Activated T-cell treated with anti-CD3 and anti-CD28 coated beads for 1 hour (primary cell): ENCODE measurements around the gene RPS6KA5.
"Not testable (repeated sequence)": the region's sequence is repeated elsewhere in the genome, so short reads cannot be mapped to it uniquely, and the experiment has no call there.

Experiments
- DNase-seq: peaks from one replicate; pipeline ENCODE4 v3.0.0-alpha.2; 2020; ENCODE audit warnings: low read depth

RPS6KA5 gene

DNA sequence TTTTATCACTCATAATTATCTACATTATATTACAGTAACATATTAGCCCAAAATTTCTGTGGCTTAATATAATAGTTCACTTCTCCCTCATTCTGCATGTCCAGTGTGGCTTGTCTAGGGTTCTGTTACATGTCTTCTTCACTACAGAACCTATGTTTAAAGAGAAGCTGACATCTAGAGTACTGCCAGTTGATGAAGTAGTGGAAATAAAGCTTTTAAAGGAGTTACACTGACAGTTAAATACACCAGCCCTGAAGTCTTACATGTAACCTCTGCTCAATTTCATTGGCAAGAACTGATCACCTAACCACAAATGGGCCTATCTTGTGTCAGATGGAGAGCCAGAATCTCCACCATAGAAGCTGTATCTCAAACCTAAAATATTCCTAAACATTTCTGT is 32.9 kb downstream of the RPS6KA5 start:
- no peak for DNase-seq

DNA sequence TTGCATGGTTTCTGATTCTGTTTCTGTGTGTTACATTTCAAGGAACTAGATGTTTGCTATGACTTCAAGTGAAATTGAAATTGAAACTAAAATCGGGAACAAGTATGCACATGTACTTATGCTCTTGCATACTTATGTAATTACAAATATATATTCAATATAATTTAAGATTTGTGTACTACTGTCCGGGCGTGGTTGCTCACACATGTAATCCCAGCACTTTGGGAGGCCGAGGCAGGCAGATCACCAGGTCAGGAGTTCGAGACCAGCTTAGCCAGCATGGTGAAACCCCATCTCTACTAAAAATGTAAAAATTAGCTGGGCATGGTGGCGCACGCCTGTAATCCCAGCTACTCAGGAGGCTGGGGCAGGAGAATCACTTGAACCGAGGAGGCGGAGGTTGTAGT is 37.8 kb downstream of the RPS6KA5 start:
- DNase-seq: not testable (repeated sequence)

DNA sequence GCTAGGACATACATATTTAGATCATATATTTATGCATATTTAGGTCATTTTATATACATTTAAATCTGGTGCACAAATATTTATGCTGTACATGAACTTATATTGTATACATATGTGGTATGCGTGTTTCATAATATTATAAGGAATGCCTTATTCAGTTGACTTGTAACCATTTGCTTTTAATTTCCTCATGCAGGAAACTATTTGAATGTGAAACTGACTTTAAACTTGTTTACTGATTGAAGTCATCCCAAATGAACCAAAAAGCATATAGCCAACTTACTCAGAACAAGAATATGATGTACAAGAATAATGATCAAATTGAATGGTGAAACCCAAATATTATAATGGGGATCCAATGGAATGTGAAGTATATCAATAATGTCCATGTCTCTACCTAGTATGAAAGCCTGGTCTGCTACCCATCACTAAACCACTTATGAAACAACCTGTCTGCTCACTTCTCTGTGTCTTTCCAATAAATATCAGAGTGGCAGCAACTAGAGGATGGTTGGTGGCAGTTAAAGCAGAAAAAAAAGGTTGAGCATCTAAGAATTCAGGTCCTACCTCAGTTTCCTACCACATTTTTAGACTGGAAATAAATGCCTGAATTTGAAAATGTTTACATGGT is 38.3 kb downstream of the RPS6KA5 start:
- DNase-seq: no peak

DNA sequence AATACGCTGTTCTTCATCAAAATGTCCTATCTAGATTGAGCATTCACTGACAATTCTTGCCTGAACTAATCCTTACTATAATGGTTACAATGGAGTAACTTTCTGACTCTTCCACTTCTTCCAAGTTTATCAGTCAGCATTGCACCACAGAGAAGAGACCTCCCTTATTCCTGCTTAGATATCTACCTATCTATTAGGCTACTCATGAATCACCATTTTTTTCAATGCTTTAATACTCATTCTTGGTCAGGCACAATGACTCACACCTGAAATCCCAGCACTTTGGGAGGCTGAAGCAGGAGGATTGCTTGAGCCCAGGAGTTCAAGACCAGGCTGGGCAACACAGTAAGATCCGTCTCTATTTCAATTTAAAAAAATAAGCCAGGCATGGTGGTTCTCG is 39.3 kb downstream of the RPS6KA5 start:
- DNase-seq: no peak

DNA sequence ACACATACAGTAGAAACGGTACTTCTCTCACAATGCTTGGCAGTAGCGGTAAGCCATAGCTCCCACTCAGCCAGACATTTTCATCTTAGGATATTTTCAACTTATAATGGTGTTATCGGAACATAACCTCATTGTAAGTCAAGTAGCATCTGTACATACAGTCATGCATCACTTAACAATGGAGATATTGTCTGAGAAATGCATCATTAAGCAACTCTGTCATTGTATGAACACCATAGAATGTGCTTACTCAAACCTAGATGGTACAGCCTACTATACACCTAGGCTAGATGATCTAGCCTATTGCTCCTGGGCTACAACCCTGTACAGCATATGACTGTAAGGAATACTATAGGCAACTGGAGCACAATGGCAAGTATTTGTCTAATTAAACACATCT is 40.8 kb downstream of the RPS6KA5 start:
- DNase-seq: no peak

DNA sequence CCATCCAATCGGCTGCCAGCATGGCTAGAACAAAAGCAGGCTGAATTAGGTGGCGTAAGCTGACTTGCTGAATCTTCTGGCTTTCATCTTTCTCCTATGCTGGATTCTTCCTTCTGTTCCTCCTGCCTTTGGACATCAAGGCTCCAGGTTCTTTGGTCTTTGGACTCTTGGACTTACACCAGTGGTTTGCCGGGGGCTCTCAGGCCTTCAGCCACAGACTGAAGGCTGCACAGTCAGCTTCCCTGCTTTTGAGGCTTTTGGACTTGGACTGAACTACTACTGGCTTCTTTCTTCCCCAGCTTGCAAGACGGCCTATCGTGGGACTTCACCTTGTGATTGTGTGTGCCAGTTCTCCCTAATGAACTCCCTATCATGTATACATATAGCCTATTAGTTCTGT is 42.0 kb downstream of the RPS6KA5 start:
- DNase-seq: no peak

DNA sequence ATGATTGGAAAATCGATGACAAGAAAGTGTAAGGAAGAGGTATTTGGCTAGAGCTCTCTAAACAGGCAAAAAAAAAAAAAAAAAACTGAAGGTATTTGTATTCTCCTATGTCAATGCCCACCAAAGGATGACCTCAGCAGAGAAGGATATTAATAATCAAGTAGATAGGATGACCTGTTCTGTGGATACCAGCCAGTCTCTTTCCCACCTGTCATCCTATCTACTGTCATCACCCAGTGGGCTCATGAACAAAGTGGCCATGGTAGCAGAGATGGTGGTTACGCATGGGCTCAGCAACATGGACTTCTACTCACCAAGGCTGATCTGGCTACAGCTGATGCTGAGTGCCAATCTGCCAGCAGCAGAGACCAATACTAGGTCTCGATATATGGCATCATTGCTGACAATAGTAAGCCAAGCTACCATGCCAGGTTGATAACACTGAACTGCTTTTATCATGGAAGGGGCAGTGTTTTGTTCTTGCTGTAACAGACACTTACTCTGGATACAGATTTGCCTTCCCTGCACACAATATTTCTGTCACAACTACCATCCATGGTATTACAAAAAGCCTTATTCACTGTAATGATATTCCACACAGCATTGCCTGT is 43.5 kb downstream of the RPS6KA5 start:
- no peak for DNase-seq

DNA sequence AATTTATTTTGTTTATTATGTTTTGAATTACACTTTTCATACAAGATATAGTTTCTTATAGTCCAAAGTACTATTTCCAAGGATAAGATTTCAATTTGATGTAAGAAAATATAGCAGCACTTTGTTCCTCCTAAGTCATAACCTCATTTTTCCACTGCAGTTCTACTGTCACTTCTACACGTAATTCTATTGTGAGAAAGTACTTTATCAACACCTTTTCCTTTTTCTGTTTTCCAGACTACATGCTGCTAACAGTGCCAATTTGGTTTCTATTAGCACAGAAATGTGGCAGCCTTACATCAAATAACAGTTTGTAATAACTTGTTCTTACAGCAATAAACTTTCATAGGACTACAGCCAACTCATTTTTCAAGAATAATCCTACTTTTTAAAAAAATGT is 45.0 kb downstream of the RPS6KA5 start:
- DNase-seq: no peak

DNA sequence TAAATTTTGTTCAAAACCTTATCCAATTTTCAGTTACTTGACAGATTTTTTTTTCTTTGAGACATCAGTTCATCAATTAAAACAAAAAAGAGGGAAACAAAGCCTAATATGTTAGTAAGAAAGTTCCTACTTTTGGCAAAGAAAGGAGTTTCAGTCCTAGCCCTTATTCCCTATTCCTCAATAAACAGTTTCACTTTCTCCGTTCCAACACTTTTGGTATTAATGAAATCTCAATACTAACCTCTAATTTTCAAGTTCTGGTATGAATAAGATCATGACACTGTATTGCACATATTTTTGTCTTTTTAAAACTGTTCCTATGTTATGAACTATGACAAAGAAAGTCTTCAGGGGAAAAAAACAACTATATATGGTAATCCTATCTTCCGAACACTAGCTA is 48.4 kb downstream of the RPS6KA5 start:
- DNase-seq: no peak

DNA sequence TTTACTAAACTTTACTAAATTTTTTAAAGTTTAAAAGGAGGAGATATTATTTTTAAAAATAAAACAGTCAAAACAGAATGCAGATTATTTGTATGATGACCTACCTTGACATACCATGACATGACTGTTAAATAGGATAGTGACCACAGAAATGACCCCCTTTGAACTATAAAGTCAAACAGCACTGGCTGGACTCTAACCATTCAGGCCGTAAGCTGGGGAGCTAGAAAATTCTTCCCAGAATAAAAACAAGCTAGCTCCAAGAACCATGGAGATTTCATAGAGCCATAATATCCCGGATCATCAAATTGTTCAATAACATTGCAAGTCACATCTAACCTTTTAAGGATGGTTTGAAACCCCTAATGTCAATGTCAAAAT is 50.3 kb downstream of the RPS6KA5 start:
- DNase-seq: no peak

DNA sequence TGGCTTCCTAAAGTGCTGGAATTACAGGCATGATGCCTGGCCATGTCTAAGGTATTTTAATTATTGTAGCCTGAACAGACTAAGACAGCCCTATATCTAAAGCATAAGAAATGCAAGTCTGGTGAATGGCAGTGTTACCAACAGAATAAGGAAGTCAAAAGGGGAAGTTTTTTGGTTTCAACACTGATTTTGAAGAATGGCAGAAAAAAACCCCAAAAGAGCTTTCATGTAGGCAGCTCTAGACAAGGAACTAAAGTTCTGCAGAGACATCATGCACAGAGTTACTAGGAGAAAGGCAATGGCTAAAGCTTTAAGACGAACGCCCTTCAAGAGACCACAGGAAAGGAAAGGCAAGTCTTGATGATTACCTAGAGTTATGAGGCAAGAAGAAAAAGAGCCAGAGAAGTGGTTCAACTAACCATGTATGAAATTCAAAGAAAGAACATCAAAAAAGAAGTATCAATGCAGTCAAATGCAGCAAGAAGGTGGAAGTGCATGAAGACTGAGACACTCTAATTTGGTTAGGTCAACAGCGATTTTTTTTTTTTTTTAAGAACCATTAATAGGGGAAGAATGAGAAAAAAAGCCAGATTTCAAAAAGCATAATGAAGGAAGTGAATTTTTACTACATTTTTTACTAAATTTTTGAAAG is 50.8 kb downstream of the RPS6KA5 start:
- no peak for DNase-seq

DNA sequence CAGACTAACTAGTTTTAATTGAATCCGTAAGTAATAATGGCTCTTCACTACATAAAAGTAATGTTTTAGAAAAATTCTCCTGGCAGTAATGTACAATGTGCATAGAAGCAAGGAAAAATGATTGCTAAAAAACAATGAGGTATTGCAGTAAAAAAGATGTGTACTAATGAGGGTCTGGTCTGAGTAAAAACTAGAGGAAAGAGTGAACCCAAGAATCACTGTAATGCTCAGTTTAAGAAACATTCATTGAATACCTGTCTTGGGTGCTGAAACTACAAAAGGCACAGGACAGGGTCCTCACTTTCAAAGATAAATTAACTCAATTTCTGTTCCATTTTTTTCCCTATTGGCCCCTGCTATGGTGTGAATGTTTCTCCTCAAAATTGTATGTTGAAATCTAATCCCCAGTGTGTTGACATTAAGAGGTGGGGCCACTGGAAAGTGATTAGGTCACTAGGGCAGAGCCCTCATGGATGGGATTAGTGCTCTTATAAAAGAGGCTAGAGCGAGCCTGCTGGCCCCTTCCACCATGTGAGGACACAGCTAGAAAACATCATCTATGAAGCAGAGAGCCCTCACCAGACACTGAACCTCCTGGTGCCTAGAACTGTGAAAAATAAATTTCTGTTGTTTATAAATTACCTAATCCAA is 51.6 kb downstream of the RPS6KA5 start:
- DNase-seq: no peak

DNA sequence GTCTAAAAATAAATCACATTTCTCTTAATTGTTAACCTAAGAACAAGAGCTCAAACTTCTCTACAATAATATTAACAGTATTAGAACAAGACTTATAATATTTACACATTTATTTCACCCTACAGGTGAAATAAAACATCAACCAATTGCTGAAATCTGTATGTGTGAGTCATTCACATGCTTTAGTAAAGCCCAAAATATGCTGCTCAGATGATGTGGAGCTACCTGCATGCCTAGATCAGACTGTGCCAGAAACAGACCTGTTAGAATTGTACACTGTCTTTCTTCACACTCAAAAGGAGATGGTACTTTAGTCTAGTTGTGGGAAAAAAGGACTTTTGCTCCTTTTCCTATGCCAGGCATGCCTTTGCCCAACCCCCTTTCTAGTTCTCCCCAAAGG is 54.7 kb downstream of the RPS6KA5 start:
- no peak for DNase-seq

DNA sequence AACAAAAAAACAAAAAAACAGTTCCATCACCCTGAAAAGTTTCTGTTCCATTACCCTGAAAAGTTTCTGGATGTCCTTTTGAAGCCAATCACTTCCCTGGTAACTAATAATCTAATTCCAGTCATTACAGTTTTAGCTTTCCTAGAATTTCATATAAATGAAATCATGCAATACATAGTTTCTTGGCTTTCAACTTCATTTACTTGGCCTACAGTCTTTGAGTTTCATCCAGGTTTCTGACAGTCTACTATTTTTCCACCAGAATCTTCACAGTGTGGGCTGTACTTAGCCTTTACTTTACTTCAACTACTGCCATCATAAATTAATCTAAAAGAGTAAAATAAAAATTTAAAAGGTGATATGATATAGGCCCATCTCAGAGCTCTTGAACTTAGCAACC is 55.5 kb downstream of the RPS6KA5 start:
- DNase-seq: no peak

DNA sequence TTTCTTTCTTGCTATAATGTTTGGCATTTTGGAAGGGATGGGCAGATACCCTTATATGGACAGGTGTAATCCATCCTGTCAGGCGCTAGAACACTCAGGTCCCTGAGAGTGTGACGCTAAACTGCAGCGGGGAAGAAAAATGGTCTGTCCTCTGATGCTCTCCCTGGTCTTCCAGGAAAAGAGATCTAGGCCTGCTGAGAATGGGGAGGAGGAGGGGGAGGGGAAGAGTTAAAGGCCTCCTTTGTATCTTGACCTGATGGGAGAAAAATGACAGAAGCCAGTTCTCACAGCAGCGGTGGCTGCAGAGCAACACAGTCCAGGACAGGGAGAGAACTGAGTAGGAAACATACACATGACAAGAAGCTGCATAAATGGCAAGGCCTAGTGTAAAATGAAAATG is 61.1 kb downstream of the RPS6KA5 start:
- no peak for DNase-seq

DNA sequence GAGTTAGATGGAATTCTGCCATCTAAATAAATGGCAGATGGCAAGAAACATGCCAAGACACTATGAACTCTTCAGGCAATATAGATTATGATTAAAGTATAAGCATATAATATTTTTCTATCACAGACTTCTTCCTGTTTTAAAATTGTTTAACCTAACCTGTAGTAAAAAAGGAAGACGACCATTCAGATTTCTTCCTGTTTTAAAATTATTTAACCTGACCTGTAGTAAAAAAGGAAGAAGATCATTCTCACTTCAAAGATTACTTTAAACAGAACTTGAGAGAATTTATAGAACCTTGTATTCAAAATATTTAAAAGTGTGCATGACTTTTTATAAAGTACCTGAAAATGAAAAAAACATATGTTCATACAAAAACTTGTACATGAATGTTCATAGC is 63.5 kb downstream of the RPS6KA5 start:
- no peak for DNase-seq

DNA sequence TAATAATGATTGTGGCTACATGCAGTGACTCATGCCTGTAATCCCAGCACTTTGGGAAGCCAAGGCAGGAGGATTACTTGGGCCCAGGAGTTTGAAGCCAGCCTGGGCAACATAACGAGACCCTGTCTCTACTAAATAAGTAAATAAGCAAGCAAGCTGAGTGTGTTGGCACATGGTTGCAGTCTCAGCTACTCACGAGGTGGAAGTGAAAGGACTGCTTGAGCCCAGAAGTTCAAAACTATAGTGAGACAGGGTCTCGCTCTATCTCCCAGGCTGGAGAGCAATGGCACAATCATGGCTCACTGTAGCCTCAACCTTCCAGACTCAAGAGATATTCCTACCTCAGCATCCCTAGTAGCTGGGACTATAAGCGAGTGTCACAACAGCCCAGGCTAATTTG is 64.7 kb downstream of the RPS6KA5 start:
- no peak for DNase-seq

DNA sequence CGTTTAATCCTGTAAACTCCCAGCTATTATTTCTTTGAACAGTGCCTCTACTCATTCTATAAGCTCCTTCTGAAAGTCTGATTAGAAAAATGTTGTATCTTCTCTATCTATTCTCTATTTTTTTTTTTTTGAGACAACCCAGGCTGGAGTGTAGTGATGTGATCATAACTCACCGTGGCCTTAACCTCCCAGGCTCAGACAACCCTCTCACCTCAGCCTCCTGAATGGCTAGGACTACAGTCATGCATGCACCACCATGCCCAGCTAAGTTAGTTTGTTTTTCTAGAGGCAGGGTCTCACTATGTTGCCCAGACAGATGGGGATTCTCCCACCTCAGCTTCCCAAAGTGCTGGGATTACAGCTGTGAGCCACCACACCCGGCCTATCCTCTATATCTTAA is 66.6 kb downstream of the RPS6KA5 start:
- DNase-seq: no peak

DNA sequence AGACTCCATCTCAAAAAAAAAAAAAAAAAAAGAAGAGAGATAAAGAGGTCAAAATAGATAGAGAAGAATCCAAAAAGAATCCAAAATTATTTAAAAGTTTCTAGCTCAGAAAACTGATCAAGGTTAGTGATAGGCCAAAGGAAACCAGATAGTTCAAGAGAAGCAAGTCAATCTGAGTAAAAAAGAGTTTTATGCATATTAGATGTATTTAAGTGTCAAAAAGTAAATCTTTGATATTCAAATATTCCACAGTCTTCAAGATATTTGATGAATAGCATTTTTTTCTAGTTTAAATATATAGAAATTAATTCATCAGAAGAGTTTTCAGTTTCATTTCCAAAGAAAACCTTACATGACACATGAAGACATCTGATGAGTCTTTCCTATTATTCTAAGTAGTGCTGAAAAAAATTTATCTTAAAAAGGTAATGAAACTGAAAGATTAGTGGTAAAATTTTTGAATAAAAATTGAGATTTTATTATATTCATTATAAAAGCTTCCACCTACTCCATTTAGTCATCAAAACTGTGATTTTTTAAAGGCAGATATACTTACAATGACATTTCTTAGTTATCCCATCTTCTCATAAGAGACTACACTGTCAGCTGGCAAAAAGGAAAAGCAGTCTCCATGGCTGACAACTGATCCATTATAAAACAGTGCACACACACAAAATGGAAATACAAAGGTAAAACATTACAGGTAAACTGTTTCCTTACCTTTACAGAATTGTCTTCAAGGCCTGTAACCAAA is 68.6 kb downstream of the RPS6KA5 start:
- no peak for DNase-seq

DNA sequence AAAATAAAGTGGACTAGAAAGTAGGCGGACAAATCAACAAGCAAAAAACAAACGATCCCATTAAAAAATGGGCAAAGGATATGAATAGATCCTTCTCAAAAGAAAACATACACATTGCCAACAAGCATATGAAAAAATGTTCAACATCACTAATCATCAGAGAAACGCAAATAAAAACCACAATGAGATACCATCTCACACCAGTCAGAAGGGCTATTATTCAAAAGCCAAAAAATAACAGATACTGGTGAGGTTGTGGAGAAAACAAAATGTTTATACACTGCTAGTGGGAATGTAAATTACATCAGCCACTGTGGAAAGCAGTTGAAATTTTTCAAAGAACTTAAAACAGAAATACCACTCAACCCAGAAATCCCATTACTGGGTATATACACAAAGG is 70.3 kb downstream of the RPS6KA5 start:
- DNase-seq: no peak

DNA sequence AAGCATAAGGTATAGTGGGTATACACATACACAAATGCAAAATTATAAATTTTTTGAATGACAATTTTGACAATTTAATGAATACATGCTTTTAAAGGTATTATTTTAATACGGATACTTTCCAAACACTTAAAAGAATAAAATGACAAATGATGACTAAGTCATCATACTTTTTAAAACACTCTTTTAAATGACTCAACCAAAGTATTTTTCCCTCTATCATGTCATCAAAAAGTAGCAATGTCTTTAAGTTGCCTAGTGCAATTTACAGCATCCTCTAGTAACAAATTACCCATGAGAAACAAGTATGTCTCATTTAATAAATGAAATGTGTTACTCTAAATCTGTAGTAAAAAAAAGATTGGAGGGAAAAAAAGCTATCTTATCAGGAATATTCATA is 73.3 kb downstream of the RPS6KA5 start:
- DNase-seq: no peak

DNA sequence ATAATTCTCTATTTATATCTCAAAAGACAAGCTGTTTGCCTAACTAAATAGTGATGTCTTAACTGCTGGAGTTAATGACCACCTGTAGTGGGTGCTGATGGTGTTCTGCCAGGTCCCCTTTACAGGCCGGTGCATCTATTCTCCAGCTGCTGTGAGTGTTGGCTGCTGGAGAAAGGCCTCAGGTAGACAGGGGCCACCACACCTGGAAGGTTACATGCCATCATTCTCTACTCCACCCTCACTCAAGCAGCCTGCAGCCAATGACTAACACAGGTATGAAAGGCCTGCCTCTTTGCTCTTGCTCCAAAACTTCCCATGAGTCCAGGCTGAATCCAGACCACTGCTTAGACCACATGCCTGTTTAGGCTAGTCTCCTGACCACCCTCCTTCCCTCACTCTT is 73.9 kb downstream of the RPS6KA5 start:
- no peak for DNase-seq
